Measurements from ENCODE around the gene MRPL32.

Gene MRPL32

GRCh38 chr7:42972699-42973500, 40.7 kb downstream of the MRPL32 start:
- no peak for DNase-seq

DNA sequence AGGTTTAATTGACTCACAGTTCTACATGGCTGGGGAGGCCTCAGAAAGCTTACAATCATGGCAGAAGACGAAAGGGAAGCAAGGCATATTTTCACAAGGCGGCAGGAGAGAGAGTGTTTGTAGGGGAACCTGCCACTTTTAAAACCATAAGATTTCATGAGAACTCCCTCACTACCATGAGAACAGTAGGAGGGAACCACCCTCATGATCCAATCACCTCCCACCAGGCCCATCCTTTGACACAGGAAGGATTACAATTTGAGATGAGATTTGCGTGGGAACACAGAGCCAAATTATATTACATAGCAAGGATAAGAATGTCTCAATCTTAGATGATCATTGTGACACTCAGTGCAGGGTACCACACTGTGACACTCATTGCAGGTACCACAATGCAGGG, 44.2 kb downstream of the MRPL32 start:
- no peak for DNase-seq

DNA sequence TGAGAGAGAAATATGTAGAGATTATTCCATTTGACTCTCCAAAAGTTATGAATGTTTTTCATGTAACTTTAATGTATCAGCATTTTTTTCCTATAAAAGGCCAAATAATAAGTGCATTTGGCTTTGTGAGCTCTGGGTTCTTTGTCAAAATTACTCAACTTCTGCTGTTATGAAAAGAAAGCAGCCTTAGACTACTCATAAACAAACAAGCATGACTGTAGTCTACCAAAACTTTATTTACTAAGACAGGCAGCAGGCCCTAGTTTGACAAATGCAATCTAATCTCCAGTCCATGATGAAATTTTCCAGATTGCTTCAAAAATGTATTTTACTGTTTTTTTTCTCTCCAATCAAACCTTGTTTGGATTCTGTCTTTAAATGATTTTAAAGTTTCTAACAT, 46.3 kb downstream of the MRPL32 start:
- no peak for DNase-seq

DNA sequence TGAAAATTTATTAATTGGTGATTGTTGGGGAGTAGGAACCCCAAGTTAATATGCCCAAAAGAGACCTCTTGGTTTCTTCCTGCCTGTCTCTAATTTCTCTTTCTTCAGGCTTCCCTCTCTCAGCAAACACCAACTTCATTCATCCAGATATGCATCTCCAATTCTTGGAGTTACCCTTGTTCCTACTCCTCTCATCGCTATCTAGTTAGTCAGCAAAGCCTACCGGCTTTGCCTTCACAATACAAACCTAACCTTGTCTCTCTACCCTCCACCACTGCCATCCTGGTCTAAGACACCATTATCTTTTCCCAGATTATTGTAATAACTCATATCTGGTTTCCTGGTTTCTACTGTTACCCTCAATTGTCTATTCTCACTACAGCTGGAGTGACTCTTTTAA, 47.9 kb downstream of the MRPL32 start:
- no peak for DNase-seq

GRCh38 chr7:42980514-42980913, 48.3 kb downstream of the MRPL32 start:
- no peak for DNase-seq

- no peak for DNase-seq
Measured at GRCh38 chr7:42981601-42982000, 49.4 kb downstream of the MRPL32 start.

DNA sequence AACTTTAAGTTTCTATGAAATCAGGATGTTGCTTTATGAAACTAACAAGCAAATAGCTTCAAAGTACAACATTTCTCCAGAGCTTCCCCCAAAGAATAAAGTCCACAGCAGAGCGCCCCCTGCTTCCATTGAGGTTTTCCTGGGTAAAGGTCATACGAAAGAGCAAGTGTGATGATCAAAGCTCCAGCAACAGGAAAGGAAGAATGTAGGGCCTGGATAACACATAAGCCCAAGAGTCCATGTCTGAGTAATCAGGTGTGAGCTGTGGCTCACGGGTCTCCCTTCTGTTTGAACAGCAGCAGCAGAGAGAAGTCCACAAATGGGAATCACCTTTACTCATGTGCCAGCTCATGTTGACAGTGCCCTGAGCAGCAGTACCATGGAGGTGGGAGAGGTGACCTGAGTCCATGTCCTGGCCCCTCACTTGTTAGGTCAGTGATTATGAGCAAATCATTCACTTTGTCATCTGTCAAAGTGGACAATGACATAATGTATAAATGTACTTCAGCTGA, 50.5 kb downstream of the MRPL32 start:
- DNase-seq, result no peak

- no peak for DNase-seq
Measured at GRCh38 chr7:42984137-42984536, 52.0 kb downstream of the MRPL32 start.

GRCh38 chr7:42986213-42986612, 54.0 kb downstream of the MRPL32 start:
- no peak for DNase-seq

DNA sequence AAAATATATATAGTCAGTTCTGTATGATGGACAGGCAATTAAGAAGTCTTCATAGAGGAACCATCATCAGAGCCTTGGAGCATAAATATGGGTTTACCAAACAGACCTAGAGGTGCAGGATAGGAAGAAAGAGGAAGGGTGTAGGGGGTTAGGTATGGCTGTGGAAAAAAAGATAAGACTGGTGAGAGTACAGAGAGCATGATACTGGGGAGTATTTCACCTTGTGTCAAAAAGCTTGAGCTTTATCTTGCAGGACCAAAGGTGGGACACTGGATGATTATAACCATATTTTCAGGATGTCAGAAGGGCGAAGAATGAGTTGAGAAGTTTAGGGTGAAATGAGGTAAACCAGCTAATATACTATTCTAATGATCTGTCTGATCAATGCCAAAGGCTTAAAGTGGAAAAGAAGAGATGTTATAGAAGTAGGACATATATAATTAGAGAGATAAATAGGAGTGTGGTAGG, 54.6 kb downstream of the MRPL32 start:
- no peak for DNase-seq
